ENCODE measurements around the gene MLXIPL.

GRCh38 chr7:73599916-73600315, 24.4 kb downstream of the MLXIPL start:
- TF ChIP-seq CTCF (IDR thresholded peaks at IDR 0.05; ENCODE audit: poor library complexity) (no peak), EZH2phosphoT487 (IDR thresholded peaks at IDR 0.05; ENCODE audit: low read depth, severe bottlenecking, unreplicated experiment) (no peak), EZH2 (IDR thresholded peaks at IDR 0.05; ENCODE audit: borderline replicate concordance) (no peak)
